GM12878 (cell line): ENCODE data around the gene CHD5. TPM values are rescaled to one million over a fixed set of nuclear protein-coding genes. Genes with fewer than 3 reads are reported as not detected.

ENCODE experiments used
- ATAC-seq: fragments of 200-7000 bp; cut with Tn5 transposase; 3 replicates; pipeline ENCODE4 v1.9.1; 2020; ENCODE audit warnings: mild to moderate bottlenecking, moderate library complexity
- BruUV-seq: library from RNA; stranded (reverse); fragments of 400-500 nt; replicated peaks from 2 replicates; lab custom pipeline; 2021; lab: Mats Ljungman, UMichigan
- CTCF ChIA-PET: fragments of 300-600 bp; sonication (Branson Sonifier 250); formaldehyde crosslinking; extraction: SDS; loops from one replicate; lab custom pipeline; 2021; ENCODE audit warnings: inconsistent platforms; lab: Yijun Ruan, JAX
- POLR2A ChIA-PET: fragments of 350-600 bp; formaldehyde crosslinking; extraction: SDS; loops from one replicate; lab custom pipeline; 2021; ENCODE audit warnings: inconsistent platforms; lab: Charles Lee
- RAD21 ChIA-PET: fragments of 300-600 bp; sonication (Branson Sonifier 250); formaldehyde crosslinking; loops from one replicate; lab custom pipeline; 2023; ENCODE audit warnings: antibody characterized with exemption; ENCODE audit not compliant: unreplicated experiment; lab: Charles Lee
- SMC1A ChIA-PET: fragments of 300-600 bp; sonication (Branson Sonifier 250); formaldehyde crosslinking; loops from one replicate; lab custom pipeline; 2023; ENCODE audit not compliant: unreplicated experiment, uncharacterized antibody; lab: Charles Lee
- DNase-seq: peaks from one replicate; pipeline ENCODE4 v3.0.0-alpha.2; 2011; ENCODE audit warnings: low read depth, low spot score
- FAIRE-seq: peaks from 3 replicates; lab custom pipeline; 2011; peaks lifted over from hg19 to GRCh38; lab: Jason Lieb, UNC
- H2AFZ ChIP-seq: 2 replicates; pipeline ENCODE4 v1.6.0; 2011; ENCODE audit warnings: low read depth, low read length, control low read depth; ENCODE audit not compliant: control insufficient read depth
- H3K27ac ChIP-seq: 2 replicates; pipeline ENCODE4 v1.5.1; 2011; ENCODE audit warnings: control low read depth; ENCODE audit not compliant: control insufficient read depth, insufficient read depth
- H3K27me3 ChIP-seq, 2 experiments: replicated peaks in 1 of 2; 2 replicates each; pipeline versions ENCODE4 v1.6.0 to v1.6.1; 2011; ENCODE audit warnings: low read length in 1 of 2; ENCODE audit not compliant: control insufficient read depth in 2 of 2, insufficient read depth in 2 of 2
- H3K36me3 ChIP-seq, 2 experiments: 2 replicates each; pipeline ENCODE4 v1.5.1; 2011; ENCODE audit warnings: low read length in 1 of 2; ENCODE audit not compliant: control insufficient read depth in 2 of 2, insufficient read depth in 2 of 2
- H3K4me1 ChIP-seq: 2 replicates; pipeline ENCODE4 v1.6.1; 2011; ENCODE audit warnings: mild to moderate bottlenecking, low read length, moderate library complexity, mixed read lengths; ENCODE audit not compliant: control insufficient read depth, insufficient read depth
- H3K4me2 ChIP-seq: 2 replicates; pipeline ENCODE4 v1.6.0; 2011; ENCODE audit warnings: control low read depth; ENCODE audit not compliant: control insufficient read depth, insufficient read depth
- H3K4me3 ChIP-seq: fragments of 200-600 bp; sonication (generic); 2 replicates; pipeline ENCODE4 v1.5.1; 2016
- H3K79me2 ChIP-seq: 2 replicates; pipeline ENCODE4 v1.6.0; 2011; ENCODE audit warnings: low read length; ENCODE audit not compliant: control insufficient read depth, insufficient read depth
- H3K9ac ChIP-seq: 2 replicates; pipeline ENCODE4 v1.8.0; 2011; ENCODE audit warnings: low read length, control low read depth, mixed read lengths; ENCODE audit not compliant: control insufficient read depth, insufficient read depth
- H3K9me3 ChIP-seq: replicated peaks from 3 replicates; pipeline ENCODE4 v1.5.1; 2011; ENCODE audit warnings: mild to moderate bottlenecking, low read length; ENCODE audit not compliant: control insufficient read depth, insufficient read depth
- H4K20me1 ChIP-seq: 2 replicates; pipeline ENCODE4 v1.6.0; 2011; ENCODE audit not compliant: control insufficient read depth, insufficient read depth
- BACH1 ChIP-seq: fragments of 450-650 bp; IDR thresholded peaks from 2 replicates; pipeline ENCODE4 v1.6.1; 2017; ENCODE audit warnings: mild to moderate bottlenecking, borderline replicate concordance
- CEBPZ ChIP-seq: fragments of 150-350 bp; IDR thresholded peaks from 2 replicates; pipeline ENCODE4 v1.6.1; 2016; ENCODE audit warnings: low read depth, low read length
- E2F8 ChIP-seq: fragments of 450-650 bp; IDR thresholded peaks from 2 replicates; pipeline ENCODE4 v1.6.1; 2018; ENCODE audit warnings: mild to moderate bottlenecking, low read depth, moderate library complexity; ENCODE audit not compliant: partially characterized antibody
- NR2F1 ChIP-seq: fragments of 450-650 bp; conservative IDR thresholded peaks from 2 replicates; pipeline ENCODE4 v1.6.1; 2017; ENCODE audit warnings: mild to moderate bottlenecking
- POLR2A ChIP-seq: IDR thresholded peaks from 2 replicates; pipeline ENCODE4 v1.6.1; 2011; ENCODE audit warnings: low read depth, mild to moderate bottlenecking, low read length
- RUNX3 ChIP-seq: IDR thresholded peaks from 2 replicates; pipeline ENCODE4 v1.6.1; 2012; ENCODE audit warnings: low read length, inconsistent platforms
- SIN3A ChIP-seq: IDR thresholded peaks from 2 replicates; pipeline ENCODE4 v1.6.1; 2012; ENCODE audit warnings: low read depth, low read length, improper control_type of control experiment
- SUPT20H ChIP-seq: IDR thresholded peaks from 2 replicates; pipeline ENCODE4 v1.6.1; 2011; ENCODE audit warnings: low read depth, mild to moderate bottlenecking, low read length, moderate library complexity, borderline replicate concordance; ENCODE audit not compliant: control insufficient read depth
- TBL1XR1 ChIP-seq: IDR thresholded peaks from 2 replicates; pipeline ENCODE4 v1.6.1; 2012; ENCODE audit warnings: low read depth, low read length, improper control_type of control experiment
- ZBTB4 ChIP-seq: fragments of 450-650 bp; formaldehyde crosslinking; IDR thresholded peaks from 2 replicates; pipeline ENCODE4 v1.4.0; 2022; ENCODE audit warnings: mild to moderate bottlenecking, moderate library complexity
- ZNF384 ChIP-seq: IDR thresholded peaks from 2 replicates; pipeline ENCODE4 v1.6.1; 2012; ENCODE audit warnings: low read depth, mild to moderate bottlenecking, low read length, improper control_type of control experiment, borderline replicate concordance
- WGBS: methylation state at CpG from one replicate; pipeline ENCODE4 v1.1.6; 2016; ENCODE audit warnings: low lambda C conversion rate; ENCODE audit not compliant: insufficient replicate concordance, insufficient coverage; ENCODE audit errors: missing lambda C conversion rate; 5-methylcytosine and 5-hydroxymethylcytosine counted together
- in situ Hi-C: fragments of 300-500 bp; cut with MboI; formaldehyde crosslinking; loops from 9 replicates; pipeline ENCODE4 v1.14.3; 2018; ENCODE audit warnings: mixed read lengths
- intact Hi-C: fragments of 100-400 bp; cut with micrococcal nuclease; formaldehyde crosslinking; loops from one replicate; pipeline ENCODE4 v1.14.2; 2022; ENCODE audit not compliant: unreplicated experiment
- polyA plus RNA-seq, 11 experiments: library from polyadenylated mRNA; depleted of rRNA in 4 of 11; unstranded in 6 of 11; stranded (reverse) in 5 of 11; fragments of >200 nt; fragmentation: Nextera tagmentation in 4 of 11; fragmentation: Illumina TruSeq in 1 of 11; extraction: Ambion mirVana in 4 of 11; extraction: Trizol in 1 of 11; gene quantifications; 1 replicate in 1 of 11; 2 replicates in 10 of 11; pipeline versions ENCODE4 v1.2.1 to v1.2.3, GENCODE V29; 2011 to 2016; ENCODE audit warnings: inconsistent platforms in 2 of 11, missing spikeins in 2 of 11, low read depth in 1 of 11
- total RNA-seq, 4 experiments: library from RNA; depleted of rRNA in 3 of 4; stranded (reverse); fragments of >200 nt in 3 of 4; fragmentation: Illumina TruSeq in 1 of 4; extraction: Trizol in 1 of 4; gene quantifications; 2 replicates each; pipeline versions ENCODE4 v1.2.1 to v1.2.3, GENCODE V29; 2013 to 2021
- TF ChIP-seq, protein P1 (sequence below): IDR thresholded peaks from 2 replicates; pipeline ENCODE4 v1.6.1; 2011; ENCODE audit warnings: mild to moderate bottlenecking, low read depth, low read length, moderate library complexity; ENCODE audit not compliant: insufficient replicate concordance

CHD5 gene
- total and polyA plus RNA-seq, 10 of the 15 experiments (the other 5 are each of a cell fraction or from before 2014, with no cell fraction given) = 0.03 to 0.49 (median 0.13) TPM; not detected in 3

DNA sequence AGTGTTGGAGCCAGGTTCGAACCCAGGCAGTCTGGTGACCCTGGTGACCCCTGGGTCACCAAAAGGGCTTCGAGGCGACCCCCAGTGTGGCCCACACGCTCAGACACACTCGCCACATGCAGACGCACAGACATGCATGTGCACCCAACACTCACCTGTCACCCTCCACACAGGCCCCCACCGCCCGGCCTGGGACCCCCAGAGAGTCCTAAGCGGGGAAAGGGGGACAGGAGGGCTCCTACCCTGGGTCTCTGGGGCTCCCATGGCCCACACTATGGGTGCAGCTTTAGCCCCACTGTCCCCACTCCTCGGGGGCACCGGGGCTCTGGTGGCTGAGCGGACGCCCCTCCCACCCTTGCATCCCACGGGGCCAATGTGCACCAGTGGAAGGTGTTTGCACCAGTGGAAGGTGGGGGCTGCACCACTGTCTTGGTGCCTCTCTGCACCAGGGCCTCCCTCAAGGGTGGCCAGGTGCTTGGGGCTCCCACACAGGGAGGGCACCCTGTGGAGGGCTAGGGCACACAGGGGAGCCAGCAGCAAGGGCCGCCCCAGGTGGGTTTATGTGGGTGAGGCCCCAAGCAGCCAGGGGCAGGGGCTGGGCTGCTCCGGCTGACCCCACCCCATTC is 9.9 kb downstream of the CHD5 start:
- no peaks in the 10 kb centered on the region for H3K79me2 ChIP-seq
- SMC1A ChIA-PET = no interaction called here
- no peaks in the 10 kb centered on the region for H3K4me1 ChIP-seq
- DNase-seq = no peak
- WGBS = 12% methylated on average over 13 of the region's 16 CpGs
- intact Hi-C loops = no loop called here
- no peak for ATAC-seq
- RAD21 ChIA-PET = no interaction called here
- H4K20me1 ChIP-seq = no peaks in the 10 kb centered on the region
- H3K36me3 ChIP-seq = no peaks in the 10 kb centered on the region
- no peak overlapping the region for H3K27ac ChIP-seq
- no peak overlapping the region for H3K4me3 ChIP-seq
- CTCF ChIA-PET = no interaction called here
- no peak overlapping the region for H2AFZ ChIP-seq
- H3K27me3 ChIP-seq = no peaks in the 10 kb centered on the region; a peak in 2 of 4 replicates
- no peak overlapping the region for H3K4me2 ChIP-seq
- POLR2A ChIA-PET = no interaction called here
- in situ Hi-C loops = no loop called here
- no peaks in the 10 kb centered on the region; the same call in 2 of the 3 replicates for H3K9me3 ChIP-seq
- no peak for FAIRE-seq
- BruUV-seq = no TSS peak
- H3K9ac ChIP-seq = no peak overlapping the region
- TF ChIP-seq ZNF384 = no peak
- no peak for TF ChIP-seq CEBPZ
- no peak for TF ChIP-seq SUPT20H
- no peak for TF ChIP-seq ZBTB4
- no peak for TF ChIP-seq TBL1XR1
- TF ChIP-seq, protein P1, sequence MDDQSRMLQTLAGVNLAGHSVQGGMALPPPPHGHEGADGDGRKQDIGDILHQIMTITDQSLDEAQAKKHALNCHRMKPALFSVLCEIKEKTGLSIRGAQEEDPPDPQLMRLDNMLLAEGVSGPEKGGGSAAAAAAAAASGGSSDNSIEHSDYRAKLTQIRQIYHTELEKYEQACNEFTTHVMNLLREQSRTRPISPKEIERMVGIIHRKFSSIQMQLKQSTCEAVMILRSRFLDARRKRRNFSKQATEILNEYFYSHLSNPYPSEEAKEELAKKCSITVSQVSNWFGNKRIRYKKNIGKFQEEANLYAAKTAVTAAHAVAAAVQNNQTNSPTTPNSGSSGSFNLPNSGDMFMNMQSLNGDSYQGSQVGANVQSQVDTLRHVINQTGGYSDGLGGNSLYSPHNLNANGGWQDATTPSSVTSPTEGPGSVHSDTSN = no peak
- TF ChIP-seq POLR2A = no peak
- no peak for TF ChIP-seq RUNX3
- no peak for TF ChIP-seq SIN3A
- TF ChIP-seq NR2F1 = no peak
- TF ChIP-seq E2F8 = no peak
- no peak for TF ChIP-seq BACH1
